Nephron progenitor cell (in vitro differentiated cells): Measurements from ENCODE around the gene RAB11FIP3.

ENCODE experiments used
- DNase-seq: peaks from one replicate; pipeline ENCODE4 v3.0.0; 2021
- H3K27ac Mint-ChIP-seq: 2 replicates; pipeline ENCODE4 v1.8.0; 2021; ENCODE audit warnings: mild to moderate bottlenecking, moderate library complexity, mixed read lengths
- H3K27me3 Mint-ChIP-seq: 2 replicates; pipeline ENCODE4 v1.8.0; 2021; ENCODE audit warnings: mild to moderate bottlenecking, low read depth, mixed read lengths; ENCODE audit not compliant: poor library complexity
- H3K36me3 Mint-ChIP-seq: 2 replicates; pipeline ENCODE4 v1.8.0; 2021; ENCODE audit warnings: low read depth, mixed read lengths
- H3K4me1 Mint-ChIP-seq: 2 replicates; pipeline ENCODE4 v1.8.0; 2021; ENCODE audit warnings: mixed read lengths
- H3K4me3 Mint-ChIP-seq: 2 replicates; pipeline ENCODE4 v1.8.0; 2021; ENCODE audit warnings: mild to moderate bottlenecking, moderate library complexity, mixed read lengths
- H3K9me3 Mint-ChIP-seq: 2 replicates; pipeline ENCODE4 v1.8.0; 2021; ENCODE audit warnings: mild to moderate bottlenecking, moderate library complexity, mixed read lengths
- TF ChIP-seq, protein P1 (sequence below): fragments of 200-600 bp; sonication (generic); IDR thresholded peaks from 2 replicates; pipeline ENCODE4 v1.5.0; 2021; ENCODE audit warnings: antibody characterized with exemption

Gene RAB11FIP3

DNA sequence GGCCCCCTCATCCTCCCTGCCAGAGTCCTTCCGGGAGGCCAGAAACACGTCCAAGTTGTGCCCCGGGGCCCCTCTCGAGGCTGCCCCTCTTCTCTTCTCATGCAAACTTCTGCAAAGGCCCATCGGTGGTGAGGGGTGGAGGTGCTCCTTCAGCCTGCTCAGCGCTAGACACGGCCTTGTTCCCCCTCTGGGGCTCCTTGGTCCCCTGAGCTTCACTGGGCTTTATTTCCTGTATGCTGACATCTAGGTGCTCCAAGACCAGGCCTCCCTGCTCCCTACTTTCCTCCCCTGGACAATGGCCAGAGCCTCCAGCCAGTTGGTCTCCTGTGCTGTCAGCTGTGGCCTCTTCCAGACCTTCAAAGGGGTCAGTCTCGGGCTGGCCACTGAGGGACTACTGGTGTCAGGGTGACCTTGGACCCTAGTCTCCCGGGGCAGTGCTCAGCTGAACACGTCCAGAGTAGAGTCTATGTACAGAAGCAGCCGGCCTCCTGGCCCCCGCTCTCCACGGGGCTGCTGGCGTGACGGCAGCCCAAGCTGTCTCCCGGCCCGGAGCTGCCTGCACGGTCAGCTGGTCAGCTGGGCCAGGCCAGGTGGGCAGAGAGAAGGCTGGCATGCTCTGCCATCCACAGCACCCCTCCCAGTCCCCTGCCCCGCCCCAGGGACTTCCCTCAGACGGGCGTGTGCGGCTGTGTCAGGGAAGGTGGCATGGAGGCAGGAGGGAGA lies 133.0 kb downstream of the RAB11FIP3 start:
- Mint-ChIP-seq H3K4me3 (peak overlapping the region; percentile 62), H3K27ac (no peak overlapping the region), H3K36me3 (peaks cover 4% of the 10 kb centered on the region), H3K4me1 (peaks cover 22% of the 10 kb centered on the region), H3K9me3 (no peaks in the 10 kb centered on the region), H3K27me3 (peaks cover 41% of the 10 kb centered on the region)
- TF ChIP-seq, protein P1, sequence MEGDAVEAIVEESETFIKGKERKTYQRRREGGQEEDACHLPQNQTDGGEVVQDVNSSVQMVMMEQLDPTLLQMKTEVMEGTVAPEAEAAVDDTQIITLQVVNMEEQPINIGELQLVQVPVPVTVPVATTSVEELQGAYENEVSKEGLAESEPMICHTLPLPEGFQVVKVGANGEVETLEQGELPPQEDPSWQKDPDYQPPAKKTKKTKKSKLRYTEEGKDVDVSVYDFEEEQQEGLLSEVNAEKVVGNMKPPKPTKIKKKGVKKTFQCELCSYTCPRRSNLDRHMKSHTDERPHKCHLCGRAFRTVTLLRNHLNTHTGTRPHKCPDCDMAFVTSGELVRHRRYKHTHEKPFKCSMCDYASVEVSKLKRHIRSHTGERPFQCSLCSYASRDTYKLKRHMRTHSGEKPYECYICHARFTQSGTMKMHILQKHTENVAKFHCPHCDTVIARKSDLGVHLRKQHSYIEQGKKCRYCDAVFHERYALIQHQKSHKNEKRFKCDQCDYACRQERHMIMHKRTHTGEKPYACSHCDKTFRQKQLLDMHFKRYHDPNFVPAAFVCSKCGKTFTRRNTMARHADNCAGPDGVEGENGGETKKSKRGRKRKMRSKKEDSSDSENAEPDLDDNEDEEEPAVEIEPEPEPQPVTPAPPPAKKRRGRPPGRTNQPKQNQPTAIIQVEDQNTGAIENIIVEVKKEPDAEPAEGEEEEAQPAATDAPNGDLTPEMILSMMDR: no peak
- DNase-seq: no peak

DNA sequence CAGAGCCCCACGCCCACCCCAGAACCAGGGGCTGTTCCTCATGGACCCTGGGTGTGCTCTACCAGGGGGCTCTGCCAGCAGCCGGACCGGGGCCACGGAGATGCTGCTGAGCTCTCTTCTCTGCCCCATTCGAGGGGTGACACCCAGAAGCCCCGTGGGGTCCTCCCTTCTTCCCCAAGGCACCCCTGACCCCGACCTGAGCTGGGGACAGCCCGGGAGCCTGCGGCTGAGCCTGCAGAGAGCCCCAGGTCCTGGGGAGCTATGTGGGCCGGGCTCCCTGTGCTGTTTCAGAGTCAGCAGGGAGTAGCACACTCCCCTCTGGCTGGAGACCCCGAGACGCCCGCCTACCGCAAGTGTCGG lies 133.6 kb downstream of the RAB11FIP3 start:
- H3K36me3 Mint-ChIP-seq: peaks cover 4% of the 10 kb centered on the region
- no peak overlapping the region for H3K27ac Mint-ChIP-seq
- TF ChIP-seq, protein P1: no peak
- peaks cover 41% of the 10 kb centered on the region for H3K27me3 Mint-ChIP-seq
- H3K4me1 Mint-ChIP-seq: peaks cover 22% of the 10 kb centered on the region
- H3K9me3 Mint-ChIP-seq: no peaks in the 10 kb centered on the region
- no peak for DNase-seq
- H3K4me3 Mint-ChIP-seq: peak overlapping the region; percentile 60

DNA sequence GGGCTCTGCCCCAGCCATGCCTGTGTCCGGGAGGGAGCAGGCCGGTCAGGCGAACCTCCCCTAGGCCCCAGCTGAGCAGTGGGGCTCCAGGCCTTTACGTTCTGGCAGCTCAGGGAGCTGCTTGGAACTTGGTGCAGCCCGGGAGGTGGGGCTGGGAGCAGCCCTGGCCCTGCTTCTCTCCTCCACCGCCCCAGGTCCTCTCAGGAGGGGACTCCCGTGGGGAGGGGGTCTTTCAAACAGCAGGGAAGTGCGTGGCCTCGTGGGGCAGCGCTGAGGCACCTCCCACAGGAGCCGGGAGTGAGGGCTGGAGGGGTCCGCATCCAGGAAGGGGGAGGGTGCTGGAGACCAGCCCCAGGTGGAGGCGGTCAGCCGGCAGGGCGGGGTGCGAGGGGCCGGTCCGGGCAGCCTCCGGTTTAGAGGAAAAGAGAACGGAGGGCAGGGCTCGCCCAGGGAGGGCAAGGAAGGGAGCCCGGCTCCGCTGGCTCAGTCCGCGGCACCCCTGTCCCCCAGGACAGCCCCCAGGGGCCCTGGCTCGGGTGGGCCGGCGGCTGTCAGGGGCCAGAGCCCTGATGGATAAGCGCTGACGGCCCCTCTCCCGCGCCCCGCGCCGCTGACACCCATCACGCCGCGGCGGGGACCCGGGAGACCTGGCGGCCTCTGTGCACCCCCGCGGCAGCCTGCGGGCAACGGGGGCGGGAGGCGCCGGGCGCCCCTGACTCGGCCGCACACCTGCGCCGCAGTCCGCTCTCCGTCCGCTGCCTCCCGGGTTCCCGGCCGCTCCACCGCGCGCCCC lies 134.2 kb downstream of the RAB11FIP3 start:
- Mint-ChIP-seq H3K36me3 (no peaks in the 10 kb centered on the region), H3K4me3 (peak overlapping the region; percentile 60), H3K27me3 (peaks cover 41% of the 10 kb centered on the region)

DNA sequence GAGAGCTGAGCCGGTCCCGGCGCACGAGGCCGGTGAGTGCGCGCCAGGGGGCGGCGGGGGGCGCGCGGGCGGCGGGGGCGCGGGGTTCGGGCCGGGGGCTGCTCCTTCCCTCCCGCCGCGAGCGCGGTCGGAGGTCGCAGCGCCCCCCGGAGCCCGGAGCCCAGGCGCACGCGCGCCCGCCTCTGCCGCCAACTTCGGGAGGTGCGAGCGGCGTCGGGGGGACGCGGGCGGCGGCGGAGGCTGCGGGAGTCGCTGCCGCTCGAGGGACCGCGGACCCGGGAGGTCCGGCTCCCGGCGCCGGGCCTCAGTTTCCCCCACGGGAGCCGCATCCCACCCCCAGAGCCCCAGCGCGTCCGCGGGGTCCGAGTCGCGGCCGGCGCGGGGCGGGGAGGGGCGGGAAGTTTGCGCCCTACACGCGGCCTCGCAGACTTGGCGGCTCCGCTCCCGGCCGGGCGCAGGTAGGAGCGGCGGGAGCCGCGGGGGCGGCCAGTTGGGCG lies 134.8 kb downstream of the RAB11FIP3 start, which contains the start of gene PRR35:
PRR35 (plus strand) TSS at position 191 of the 497 bp plus-strand sequence. CDS start 2,901 bp downstream, outside the sequence.
- peaks cover 41% of the 10 kb centered on the region for H3K27me3 Mint-ChIP-seq
- no peaks in the 10 kb centered on the region for H3K36me3 Mint-ChIP-seq
- H3K9me3 Mint-ChIP-seq: no peaks in the 10 kb centered on the region
- peak; percentile 53 for DNase-seq
- H3K4me1 Mint-ChIP-seq: peaks cover 15% of the 10 kb centered on the region
- TF ChIP-seq, protein P1: no peak
- no peak within 1 kb of the TSS for H3K27ac Mint-ChIP-seq
- H3K4me3 Mint-ChIP-seq: peak within 1 kb of the TSS; percentile 60

More for the DNA sequence above, 134.2 kb downstream of the RAB11FIP3 start:
- no peak for DNase-seq
- H3K9me3 Mint-ChIP-seq: no peaks in the 10 kb centered on the region
- H3K27ac Mint-ChIP-seq: no peak overlapping the region
- TF ChIP-seq, protein P1: no peak
- H3K4me1 Mint-ChIP-seq: peaks cover 17% of the 10 kb centered on the region

DNA sequence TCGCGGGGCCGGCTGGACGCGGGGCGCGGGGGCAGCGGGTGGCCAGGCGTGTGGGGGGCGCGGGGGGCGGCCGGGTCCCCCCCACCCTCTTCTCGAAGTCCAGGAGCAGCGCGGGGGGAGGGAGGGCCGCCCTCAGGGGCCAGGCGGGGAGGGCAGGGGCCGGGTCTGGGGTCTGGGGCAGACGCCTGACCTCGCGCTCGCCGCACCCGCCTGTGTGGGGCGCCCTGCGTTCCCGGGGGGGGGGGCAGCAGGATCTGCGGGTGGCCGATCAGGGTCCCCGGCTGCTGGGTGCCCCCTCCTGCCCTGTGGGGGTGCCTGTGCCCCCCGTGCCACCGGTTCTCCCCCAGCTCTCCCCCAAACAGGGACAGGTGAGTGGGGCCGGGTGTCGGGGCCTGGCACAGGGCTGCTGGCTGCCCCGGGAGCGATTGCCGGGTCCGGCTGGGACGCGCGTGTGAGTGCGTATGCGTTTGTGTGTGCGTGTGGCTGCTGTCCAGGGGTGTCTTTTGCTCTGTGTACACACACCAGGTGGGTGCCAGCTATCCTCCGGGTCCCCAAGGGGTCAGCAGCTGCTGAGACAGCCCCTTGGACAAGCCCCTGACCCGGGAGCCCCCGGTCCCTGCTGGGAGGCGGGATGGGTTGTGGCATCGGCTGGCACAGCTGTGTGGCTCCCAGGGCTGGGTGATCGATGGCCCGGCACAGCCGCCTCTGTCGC lies 135.4 kb downstream of the RAB11FIP3 start:
- H3K9me3 Mint-ChIP-seq: no peaks in the 10 kb centered on the region
- DNase-seq: no peak
- H3K27me3 Mint-ChIP-seq: peaks cover 41% of the 10 kb centered on the region
- TF ChIP-seq, protein P1: no peak
- H3K4me1 Mint-ChIP-seq: peaks cover 21% of the 10 kb centered on the region
- no peaks in the 10 kb centered on the region for H3K36me3 Mint-ChIP-seq
- no peak overlapping the region for H3K4me3 Mint-ChIP-seq
- no peak overlapping the region for H3K27ac Mint-ChIP-seq
